Cardiac muscle cell (in vitro differentiated cells and primary cell): ENCODE data around the gene DDX39A. TPM values are rescaled to one million over a fixed set of nuclear protein-coding genes. Genes with fewer than 3 reads are reported as not detected.
A peak's percentile ranks its signal among the peaks of the same experiment; 100 is the strongest.
"Not testable (repeated sequence)": the region's sequence is repeated elsewhere in the genome, so short reads cannot be mapped to it uniquely, and the experiment has no call there.

Experiments used
- DNase-seq, 2 donors: peaks; one replicate each; pipeline versions ENCODE4 v3.0.0 to v3.0.0-alpha.2; 2010 to 2017; ENCODE audit warnings: low read depth in 1 of 2, low spot score in 1 of 2
- H3K27ac ChIP-seq: fragments of 200-600 bp; sonication (generic); 2 replicates; pipeline ENCODE4 v1.5.1; 2016
- H3K27me3 ChIP-seq: fragments of 200-600 bp; sonication (generic); 2 replicates; pipeline ENCODE4 v1.6.0; 2016; ENCODE audit warnings: control low read depth
- H3K36me3 ChIP-seq: fragments of 200-600 bp; sonication (generic); 2 replicates; pipeline ENCODE4 v1.5.1; 2016; ENCODE audit warnings: control low read depth
- H3K4me1 ChIP-seq: fragments of 200-600 bp; sonication (generic); 2 replicates; pipeline ENCODE4 v1.8.1; 2017; ENCODE audit warnings: low read depth, mild to moderate bottlenecking, mixed run types
- H3K4me3 ChIP-seq: fragments of 200-600 bp; sonication (generic); 2 replicates; pipeline ENCODE4 v1.5.1; 2016; ENCODE audit warnings: mild to moderate bottlenecking
- H3K9me3 ChIP-seq: fragments of 200-600 bp; sonication (generic); 2 replicates; pipeline ENCODE4 v1.5.1; 2017; ENCODE audit warnings: low read depth, mild to moderate bottlenecking, control low read depth
- polyA plus RNA-seq: library from polyadenylated mRNA; unstranded; fragments of >200 nt; fragmentation: Nextera tagmentation; extraction: Ambion mirVana; gene quantifications from 2 replicates; pipeline ENCODE4 v1.2.1, GENCODE V29; 2016
- total RNA-seq: library from RNA; depleted of rRNA; stranded (reverse); fragments of >200 nt; gene quantifications from 2 replicates; pipeline ENCODE4 v1.2.3, GENCODE V29; 2016
- TF ChIP-seq, protein P1 (sequence below): IDR thresholded peaks from 2 replicates; pipeline ENCODE4 v1.5.1; 2012; ENCODE audit warnings: low read depth, mild to moderate bottlenecking, low read length

The DDX39A gene
- total RNA-seq (49.9 and 73.3 TPM in 2 replicates), polyA plus RNA-seq (77.0 and 87.7 TPM in 2 replicates)

DNA sequence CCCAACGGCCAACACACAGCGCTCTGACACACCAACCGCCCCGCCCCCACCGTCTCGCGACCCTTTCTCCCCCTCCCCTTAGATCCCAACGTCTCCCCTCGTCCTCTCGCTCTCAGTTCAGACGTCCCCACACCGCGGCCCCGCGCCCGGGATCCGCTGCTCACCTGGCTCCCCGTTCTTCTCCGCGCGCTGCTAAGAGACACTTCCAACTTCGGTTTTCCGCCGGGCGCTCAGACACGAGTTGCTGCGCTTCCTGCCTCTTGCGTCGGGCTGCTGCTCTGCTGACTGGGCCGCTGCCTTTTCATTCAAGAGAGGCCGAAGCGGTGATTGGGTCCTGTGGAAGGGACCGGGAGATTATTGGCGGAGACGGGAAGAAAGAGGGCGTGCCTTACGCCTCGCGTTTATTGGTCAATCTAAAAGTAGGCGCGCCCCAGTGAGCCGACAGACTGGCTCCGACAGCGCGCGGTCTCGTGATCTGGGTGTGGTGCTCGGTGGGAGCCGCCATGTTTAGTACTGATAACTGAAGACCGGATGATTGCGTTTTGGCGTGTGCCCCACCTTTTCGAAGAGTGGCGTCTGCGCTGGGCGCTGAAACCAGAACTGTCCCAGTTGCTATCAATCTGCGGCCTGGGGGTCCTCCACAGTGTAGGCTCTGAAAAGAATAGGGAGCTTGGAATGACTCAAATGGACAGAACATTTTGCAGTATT, at the start of gene DDX39A:
TSS of gene DDX39A (minus strand) at position 236 of the 708 bp plus-strand sequence. CDS start 6,121 bp downstream, outside the sequence.
- Histone ChIP-seq H3K36me3 (no peaks in the 10 kb centered on the region), H3K4me1 (peaks cover 10% of the 10 kb centered on the region), H3K9me3 (no peaks in the 10 kb centered on the region), H3K27me3 (no peaks in the 10 kb centered on the region), H3K4me3 (peak within 1 kb of the TSS; percentile 67), H3K27ac (peak within 1 kb of the TSS; percentile 97)
- peak; percentile 99 to 100 for DNase-seq
- TF ChIP-seq, protein P1, sequence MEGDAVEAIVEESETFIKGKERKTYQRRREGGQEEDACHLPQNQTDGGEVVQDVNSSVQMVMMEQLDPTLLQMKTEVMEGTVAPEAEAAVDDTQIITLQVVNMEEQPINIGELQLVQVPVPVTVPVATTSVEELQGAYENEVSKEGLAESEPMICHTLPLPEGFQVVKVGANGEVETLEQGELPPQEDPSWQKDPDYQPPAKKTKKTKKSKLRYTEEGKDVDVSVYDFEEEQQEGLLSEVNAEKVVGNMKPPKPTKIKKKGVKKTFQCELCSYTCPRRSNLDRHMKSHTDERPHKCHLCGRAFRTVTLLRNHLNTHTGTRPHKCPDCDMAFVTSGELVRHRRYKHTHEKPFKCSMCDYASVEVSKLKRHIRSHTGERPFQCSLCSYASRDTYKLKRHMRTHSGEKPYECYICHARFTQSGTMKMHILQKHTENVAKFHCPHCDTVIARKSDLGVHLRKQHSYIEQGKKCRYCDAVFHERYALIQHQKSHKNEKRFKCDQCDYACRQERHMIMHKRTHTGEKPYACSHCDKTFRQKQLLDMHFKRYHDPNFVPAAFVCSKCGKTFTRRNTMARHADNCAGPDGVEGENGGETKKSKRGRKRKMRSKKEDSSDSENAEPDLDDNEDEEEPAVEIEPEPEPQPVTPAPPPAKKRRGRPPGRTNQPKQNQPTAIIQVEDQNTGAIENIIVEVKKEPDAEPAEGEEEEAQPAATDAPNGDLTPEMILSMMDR = no peak

- no peak overlapping the region for H3K27ac ChIP-seq
- no peaks in the 10 kb centered on the region for H3K9me3 ChIP-seq
- no peaks in the 10 kb centered on the region for H3K27me3 ChIP-seq
- peaks cover 9% of the 10 kb centered on the region for H3K36me3 ChIP-seq
- H3K4me1 ChIP-seq = no peaks in the 10 kb centered on the region
- DNase-seq = no peak
- TF ChIP-seq, protein P1 = no peak
- no peak overlapping the region for H3K4me3 ChIP-seq
Observed at GRCh38 chr19:14467816-14468215, 48.7 kb upstream of the DDX39A start.

GRCh38 chr19:14467391-14467790, 48.2 kb upstream of the DDX39A start:
- Histone ChIP-seq H3K9me3 (no peaks in the 10 kb centered on the region), H3K4me3 (no peak overlapping the region), H3K27me3 (no peaks in the 10 kb centered on the region), H3K4me1 (no peaks in the 10 kb centered on the region), H3K27ac (no peak overlapping the region), H3K36me3 (peaks cover 9% of the 10 kb centered on the region)
- TF ChIP-seq, protein P1 = no peak
- no peak for DNase-seq

DNA sequence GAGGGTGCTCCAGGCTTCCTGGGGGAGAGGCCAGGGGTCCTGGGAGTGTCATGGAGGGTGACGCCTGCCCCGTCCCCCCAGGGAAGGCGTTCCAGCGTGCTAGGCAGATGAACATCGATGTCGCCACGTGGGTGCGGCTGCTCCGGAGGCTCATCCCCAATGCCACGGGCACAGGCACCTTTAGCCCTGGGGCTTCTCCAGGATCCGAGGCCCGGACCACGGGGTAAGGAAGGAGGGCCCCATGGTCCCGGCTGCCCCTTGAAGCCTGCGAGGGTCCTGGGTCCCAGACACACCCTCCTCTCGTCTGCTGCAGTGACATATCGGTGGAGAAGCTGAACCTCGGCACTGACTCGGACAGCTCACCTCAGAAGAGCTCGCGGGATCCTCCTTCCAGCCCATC, 44.6 kb upstream of the DDX39A start:
- no peak overlapping the region for H3K27ac ChIP-seq
- no peaks in the 10 kb centered on the region for H3K4me1 ChIP-seq
- H3K36me3 ChIP-seq = peaks cover 21% of the 10 kb centered on the region
- TF ChIP-seq, protein P1 = no peak
- H3K4me3 ChIP-seq = no peak overlapping the region
- no peaks in the 10 kb centered on the region for H3K9me3 ChIP-seq
- no peak for DNase-seq
- no peaks in the 10 kb centered on the region for H3K27me3 ChIP-seq

DNA sequence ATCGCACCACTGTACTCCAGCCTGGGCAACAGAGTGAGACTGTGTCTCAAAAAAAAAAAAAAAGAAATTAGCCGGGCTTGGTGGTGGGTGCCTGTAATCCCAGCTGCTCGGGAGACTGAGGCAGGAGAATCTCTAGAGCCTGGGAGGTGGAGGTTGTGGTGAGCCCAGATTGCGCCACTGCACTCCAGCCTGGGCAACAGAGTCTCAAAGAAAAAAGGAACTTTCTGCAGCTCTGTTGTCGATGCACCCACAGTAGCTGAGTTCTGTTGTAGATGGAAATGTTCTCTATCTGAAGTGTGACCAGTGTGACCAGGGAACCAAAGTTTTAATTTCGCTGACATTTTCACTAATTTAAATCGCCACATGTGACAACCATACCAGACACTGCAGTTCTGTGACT, 43.3 kb upstream of the DDX39A start:
- not testable (repeated sequence) for H3K4me3 ChIP-seq, H3K4me1 ChIP-seq, H3K27ac ChIP-seq, H3K27me3 ChIP-seq, DNase-seq, H3K9me3 ChIP-seq
- H3K36me3 ChIP-seq = peaks cover 17% of the 10 kb centered on the region

GRCh38 chr19:14460935-14461334, 41.8 kb upstream of the DDX39A start:
- Histone ChIP-seq H3K4me1 (no peaks in the 10 kb centered on the region), H3K9me3 (no peaks in the 10 kb centered on the region), H3K27me3 (no peaks in the 10 kb centered on the region), H3K36me3 (peaks cover 17% of the 10 kb centered on the region), H3K4me3 (no peak overlapping the region), H3K27ac (no peak overlapping the region)
- TF ChIP-seq, protein P1 = no peak
- DNase-seq = no peak
